Measurements from ENCODE around the gene DYNC2LI1. TPM values are rescaled to one million over a fixed set of nuclear protein-coding genes. Genes with fewer than 3 reads are reported as not detected.
A peak's percentile ranks its signal among the peaks of the same experiment; 100 is the strongest.

DYNC2LI1 gene
- total and polyA plus RNA-seq, 2 of the 8 experiments (the other 6 are each of a cell fraction or from before 2014, with no cell fraction given): 3.9 to 7.6 TPM

DNA sequence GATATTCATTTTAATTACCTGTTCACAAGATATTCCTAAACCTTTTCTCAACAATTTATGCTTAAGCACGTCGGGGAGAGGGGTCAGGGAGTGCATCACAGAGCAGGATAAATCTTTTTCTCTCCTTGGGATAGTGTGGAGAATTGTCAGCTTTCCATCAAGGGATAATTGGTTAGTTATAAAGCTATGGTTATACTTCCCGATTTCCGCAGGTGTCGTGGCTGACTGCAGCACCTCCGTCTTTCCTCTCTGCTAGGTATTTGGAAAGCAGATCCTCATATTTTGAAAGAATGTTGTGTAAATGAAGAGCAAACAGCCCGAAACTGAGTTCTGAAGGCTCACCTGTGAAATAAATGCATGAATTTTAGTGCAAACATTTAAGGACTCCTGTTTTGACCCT, 778 bp downstream of the DYNC2LI1 start:
- CTCF ChIA-PET (ENCODE audit: partially characterized antibody): interaction anchor here (0.5 to 1.0 kb wide), 3 partner anchors 55 to 545 kb away, joined by 3 to 4 read pairs (median 3); no protein-coding TSS in a partner anchor
- FAIRE-seq (no peak), DNase-seq (ENCODE audit: low read depth in 1 of 2, low spot score in 2 of 2) (no peak)
- Histone ChIP-seq H3K27me3 (replicated peaks in 1 of 4; ENCODE audit: control insufficient read depth in 3 of 4, extremely low read depth in 1 of 4, insufficient read depth in 3 of 4, low read length in 3 of 4) (no peaks in the 10 kb centered on the region), H3K9me3 (ENCODE audit: insufficient read depth in 2 of 2, low read depth in 1 of 2, low read length in 1 of 2) (no peaks in the 10 kb centered on the region), H3K9ac (replicated peaks in 1 of 4; ENCODE audit: extremely low read depth in 1 of 4, low read depth in 3 of 4, low read length in 3 of 4) (peak overlapping the region in 1 of 4 experiments; percentile 43; a peak in 2 of 7 replicates), H3K4me1 (replicated peaks in 1 of 4; ENCODE audit: control insufficient read depth in 3 of 4, insufficient read depth in 4 of 4, low read length in 3 of 4) (peaks cover 0 to 3% (median 0%) of the 10 kb centered on the region in 4 experiments; a peak in 1 of 7 replicates), H3K23ac (ENCODE audit: insufficient read length) (no peak overlapping the region), H2AFZ (ENCODE audit: low read length) (peak overlapping the region; percentile 66; the same call in 1 of the 2 replicates), H3K36me3 (ENCODE audit: control insufficient read depth in 2 of 4, insufficient read depth in 4 of 4, low read length in 3 of 4) (no peaks in the 10 kb centered on the region; a peak in 1 of 8 replicates), H3K56ac (replicated peaks; ENCODE audit: insufficient read length, low read depth, low read length) (no peak overlapping the region), H3K4me3 (ENCODE audit: extremely low read depth in 1 of 4, insufficient read depth in 2 of 4, low read depth in 3 of 4, low read length in 4 of 4) (peak overlapping the region; percentile 48 to 75 (median 68); a peak in 7 of 8 replicates), H3K79me1 (ENCODE audit: low read depth, low read length) (no peaks in the 10 kb centered on the region), H3K4ac (replicated peaks; ENCODE audit: insufficient read length, low read depth, low read length) (no peak overlapping the region), H3K79me2 (ENCODE audit: control insufficient read depth in 1 of 2, insufficient read depth in 2 of 2, low read length in 2 of 2) (no peaks in the 10 kb centered on the region), H2AK5ac (ENCODE audit: low read depth, low read length) (no peak overlapping the region), H3K4me2 (ENCODE audit: insufficient read depth in 1 of 2, low read depth in 2 of 2, low read length in 2 of 2) (peak overlapping the region; percentile 78 to 80), H4K8ac (ENCODE audit: extremely low read depth, insufficient read depth, low read length) (no peak overlapping the region), H4K91ac (replicated peaks; ENCODE audit: insufficient read length, low read length) (no peak overlapping the region), H2BK20ac (ENCODE audit: low read length) (no peak overlapping the region), H3K23me2 (ENCODE audit: low read depth, low read length) (no peaks in the 10 kb centered on the region), H2BK15ac (ENCODE audit: low read length) (no peak overlapping the region), H2BK12ac (ENCODE audit: low read depth, low read length) (no peak overlapping the region), H3K18ac (ENCODE audit: extremely low read depth, low read length) (no peak overlapping the region), H3K27ac (ENCODE audit: low read depth, low read length) (no peak overlapping the region), H2BK120ac (replicated peaks; ENCODE audit: low read depth, low read length) (no peak overlapping the region), H4K5ac (ENCODE audit: insufficient read length, low read depth, low read length) (no peak overlapping the region), H2BK5ac (ENCODE audit: low read depth, low read length) (no peak overlapping the region), H3K14ac (ENCODE audit: insufficient read length) (no peak overlapping the region), H4K20me1 (replicated peaks in 1 of 2; ENCODE audit: control insufficient read depth in 1 of 2, insufficient read depth in 2 of 2, low read length in 2 of 2) (no peaks in the 10 kb centered on the region)
- TF ChIP-seq TEAD4 (IDR thresholded peaks at IDR 0.05; ENCODE audit: low read depth, low read length) (no peak), POU5F1 (IDR thresholded peaks at IDR 0.05; ENCODE audit: low read depth, low read length) (no peak)
- POLR2A ChIA-PET (ENCODE audit: partially characterized antibody): interaction anchor here (0.7 to 1.0 kb wide), 2 partner anchors 16 to 26 kb away, joined by 3 read pairs; no protein-coding TSS in a partner anchor
- 59% methylated on average over 7 of the region's 7 CpGs; no CpG with 5 or more reads in 1 of the 2 experiments for WGBS, 2 experiments (ENCODE audit: extremely low coverage in 1 of 2, insufficient coverage in 1 of 2, insufficient read length in 1 of 2, insufficient replicate concordance in 2 of 2, low coverage in 1 of 2, low lambda C conversion rate in 2 of 2, missing lambda C conversion rate in 1 of 2)
